Common myeloid progenitor, CD34-positive (primary cell): ENCODE measurements around the gene ARHGDIA.

Experiments
- CTCF ChIA-PET: fragments of 350-600 bp; sonication (Branson Sonifier 250); formaldehyde crosslinking; loops from one replicate; lab custom pipeline; 2021; ENCODE audit warnings: antibody characterized with exemption; lab: Charles Lee
- POLR2A ChIA-PET: fragments of 350-600 bp; sonication (Branson Sonifier 250); formaldehyde crosslinking; loops from one replicate; lab custom pipeline; 2021; ENCODE audit warnings: antibody characterized with exemption; lab: Charles Lee
- DNase-seq, 3 donors: peaks; one replicate each; pipeline versions ENCODE4 v3.0.0 to v3.0.0-alpha.2; 2013
- H3K27ac ChIP-seq, 2 experiments: 1 replicate in 1 of 2; 2 replicates in 1 of 2; pipeline ENCODE4 v1.7.0; 2013; ENCODE audit warnings: inconsistent platforms in 2 of 2, low read length in 2 of 2, mild to moderate bottlenecking in 2 of 2, low read depth in 1 of 2, moderate library complexity in 1 of 2; ENCODE audit not compliant: severe bottlenecking in 2 of 2, insufficient read depth in 1 of 2, poor library complexity in 1 of 2
- H3K27me3 ChIP-seq, 5 experiments: replicated peaks in 2 of 5; 1 replicate in 3 of 5; 2 replicates in 2 of 5; pipeline versions ENCODE4 v1.6.1 to v1.7.0; 2013; ENCODE audit warnings: low read length in 4 of 5, mild to moderate bottlenecking in 2 of 5, moderate library complexity in 2 of 5, inconsistent platforms in 1 of 5; ENCODE audit not compliant: insufficient read depth in 5 of 5, control insufficient read depth in 4 of 5
- H3K36me3 ChIP-seq, 4 experiments: 1 replicate in 2 of 4; 2 replicates in 2 of 4; pipeline versions ENCODE4 v1.6.1 to v1.7.0; 2013; ENCODE audit warnings: low read length in 3 of 4, control low read depth in 1 of 4, mild to moderate bottlenecking in 1 of 4; ENCODE audit not compliant: control insufficient read depth in 4 of 4, insufficient read depth in 4 of 4
- H3K4me1 ChIP-seq, 4 experiments: 1 replicate in 3 of 4; 2 replicates in 1 of 4; pipeline versions ENCODE4 v1.6.1 to v1.7.1; 2013; ENCODE audit warnings: low read length in 3 of 4, mild to moderate bottlenecking in 3 of 4, control low read depth in 1 of 4, inconsistent platforms in 1 of 4, moderate library complexity in 1 of 4; ENCODE audit not compliant: control insufficient read depth in 4 of 4, insufficient read depth in 4 of 4; ENCODE audit errors: control extremely low read depth in 1 of 4
- H3K4me3 ChIP-seq, 7 experiments: 1 replicate in 4 of 7; 2 replicates in 3 of 7; pipeline versions ENCODE4 v1.5.1 to v1.7.0; 2013; ENCODE audit warnings: mild to moderate bottlenecking in 7 of 7, low read length in 6 of 7, moderate library complexity in 6 of 7, inconsistent platforms in 2 of 7, low read depth in 2 of 7, control low read depth in 1 of 7; ENCODE audit not compliant: insufficient read depth in 4 of 7, control insufficient read depth in 1 of 7; ENCODE audit errors: extremely low read depth in 1 of 7
- H3K9me3 ChIP-seq, 5 experiments: 1 replicate in 4 of 5; 2 replicates in 1 of 5; pipeline versions ENCODE4 v1.6.1 to v1.7.1; 2013; ENCODE audit warnings: low read length in 4 of 5, mild to moderate bottlenecking in 2 of 5, inconsistent platforms in 1 of 5, low read depth in 1 of 5, moderate library complexity in 1 of 5; ENCODE audit not compliant: control insufficient read depth in 4 of 5, insufficient read depth in 2 of 5; ENCODE audit errors: control extremely low read depth in 1 of 5
- WGBS: methylation state at CpG from one replicate; pipeline ENCODE4 v1.1.5; 2013; ENCODE audit not compliant: insufficient coverage; 5-methylcytosine and 5-hydroxymethylcytosine counted together

The ARHGDIA gene

GRCh38 chr17:81865358-81865732 lies 5.8 kb downstream of the ARHGDIA start:
- no peak for DNase-seq
- Histone ChIP-seq H3K27me3 (no peaks in the 10 kb centered on the region), H3K36me3 (peaks cover 5 to 53% (median 27%) of the 10 kb centered on the region in 4 experiments), H3K4me1 (peaks cover 0 to 55% (median 46%) of the 10 kb centered on the region in 4 experiments), H3K9me3 (no peaks in the 10 kb centered on the region), H3K27ac (no peak overlapping the region), H3K4me3 (no peak overlapping the region)
- ChIA-PET CTCF (interaction anchor here (0.7 to 1.4 kb wide), 2 partner anchors 60 to 128 kb away, joined by 3 read pairs; no protein-coding TSS in a partner anchor), POLR2A (interaction anchor here (1.6 kb wide), 1 partner anchor 27 kb away, joined by 4 read pairs; the partner anchor contains the start of genes ALYREF and ANAPC11)
- WGBS, result 100% methylated on average over 4 of the region's 8 CpGs

GRCh38 chr17:81863833-81864768 lies 7.0 kb downstream of the ARHGDIA start:
- Histone ChIP-seq H3K9me3 (no peaks in the 10 kb centered on the region), H3K36me3 (peaks cover 5 to 46% (median 22%) of the 10 kb centered on the region in 4 experiments), H3K27ac (no peak overlapping the region), H3K4me1 (peaks cover 5 to 51% (median 42%) of the 10 kb centered on the region in 4 experiments), H3K4me3 (no peak overlapping the region), H3K27me3 (no peaks in the 10 kb centered on the region)
- peak in 1 of 3 donors; percentile 34 for DNase-seq
- ChIA-PET POLR2A (no interaction called here), CTCF (interaction anchor here (0.7 kb wide), 1 partner anchor 127 kb away, joined by 3 read pairs; no protein-coding TSS in a partner anchor)
- WGBS, result 96% methylated on average over 8 of the region's 9 CpGs

GRCh38 chr17:81863123-81863675 lies 7.9 kb downstream of the ARHGDIA start:
- POLR2A ChIA-PET, result no interaction called here
- peaks cover 5 to 52% (median 45%) of the 10 kb centered on the region in 4 experiments for H3K4me1 ChIP-seq
- WGBS, result 96% methylated on average over 2 of the region's 6 CpGs

GRCh38 chr17:81860756-81861568 lies 10.2 kb downstream of the ARHGDIA start:
- DNase-seq, result peak; percentile 100
- under 1% methylated on average over 64 of the region's 74 CpGs for WGBS
- Histone ChIP-seq H3K9me3 (no peaks in the 10 kb centered on the region), H3K36me3 (peaks cover 8 to 38% (median 23%) of the 10 kb centered on the region in 4 experiments), H3K27ac (peak overlapping the region; percentile 96 to 99), H3K27me3 (no peaks in the 10 kb centered on the region), H3K4me1 (peaks cover 5 to 30% (median 28%) of the 10 kb centered on the region in 4 experiments), H3K4me3 (peak overlapping the region; percentile 22 to 90 (median 76))
- ChIA-PET POLR2A (interaction anchor here (0.6 to 1.9 kb wide), 8 partner anchors 9 to 237 kb away, joined by 3 to 21 read pairs (median 3); partner anchors contain the start of genes ARHGDIA, FASN and MCRIP1), CTCF (interaction anchor here (1.0 to 1.6 kb wide), 2 partner anchors 9 to 130 kb away, joined by 3 to 5 read pairs; no protein-coding TSS in a partner anchor)

More at GRCh38 chr17:81863123-81863675, 7.9 kb downstream of the ARHGDIA start:
- Histone ChIP-seq H3K9me3 (no peaks in the 10 kb centered on the region), H3K27ac (no peak overlapping the region), H3K36me3 (peaks cover 5 to 47% (median 22%) of the 10 kb centered on the region in 4 experiments), H3K27me3 (no peaks in the 10 kb centered on the region), H3K4me3 (no peak overlapping the region)
- DNase-seq, result no peak
- CTCF ChIA-PET, result interaction anchor here (0.6 kb wide), 1 partner anchor 9 kb away, joined by 3 read pairs; no protein-coding TSS in a partner anchor

- no peak for DNase-seq
Measured at GRCh38 chr17:81859906-81860755, 11.0 kb downstream of the ARHGDIA start, which contains the start of gene P4HB. P4HB (minus strand) TSS chr17:81860535; CDS start chr17:81860471, 64 bp downstream.

More at GRCh38 chr17:81859906-81860755, 11.0 kb downstream of the ARHGDIA start, which contains the start of gene P4HB:
- Histone ChIP-seq H3K36me3 (peaks cover 10 to 39% (median 26%) of the 10 kb centered on the region in 4 experiments), H3K27ac (peak within 1 kb of the TSS; percentile 96 to 99), H3K9me3 (no peaks in the 10 kb centered on the region), H3K4me1 (peaks cover 5 to 30% (median 27%) of the 10 kb centered on the region in 4 experiments), H3K27me3 (no peaks in the 10 kb centered on the region), H3K4me3 (peak within 1 kb of the TSS; percentile 75 to 92 (median 80))
- ChIA-PET POLR2A (interaction anchor here (0.6 to 1.9 kb wide), 7 partner anchors 10 to 238 kb away, joined by 3 to 21 read pairs (median 3); partner anchors contain the start of genes ARHGDIA and FASN), CTCF (interaction anchor here (0.8 to 1.6 kb wide), 3 partner anchors 9 to 129 kb away, joined by 3 to 5 read pairs (median 3); no protein-coding TSS in a partner anchor)
- WGBS, result 0% methylated on average over 90 of the region's 95 CpGs
